OCI-M2 (cell line): Measurements from ENCODE around the gene FKBP2.

Source experiments
- DNase-seq: peaks from one replicate; lab custom pipeline; 2025; ENCODE audit not compliant: unreplicated experiment; lab: John Stamatoyannopoulos, UW

FKBP2 gene

GRCh38 chr11:64263021-64263946, 22.4 kb downstream of the FKBP2 start:
- DNase-seq, result no peak

GRCh38 chr11:64263947-64264317, 23.0 kb downstream of the FKBP2 start:
- DNase-seq, result no peak

DNA sequence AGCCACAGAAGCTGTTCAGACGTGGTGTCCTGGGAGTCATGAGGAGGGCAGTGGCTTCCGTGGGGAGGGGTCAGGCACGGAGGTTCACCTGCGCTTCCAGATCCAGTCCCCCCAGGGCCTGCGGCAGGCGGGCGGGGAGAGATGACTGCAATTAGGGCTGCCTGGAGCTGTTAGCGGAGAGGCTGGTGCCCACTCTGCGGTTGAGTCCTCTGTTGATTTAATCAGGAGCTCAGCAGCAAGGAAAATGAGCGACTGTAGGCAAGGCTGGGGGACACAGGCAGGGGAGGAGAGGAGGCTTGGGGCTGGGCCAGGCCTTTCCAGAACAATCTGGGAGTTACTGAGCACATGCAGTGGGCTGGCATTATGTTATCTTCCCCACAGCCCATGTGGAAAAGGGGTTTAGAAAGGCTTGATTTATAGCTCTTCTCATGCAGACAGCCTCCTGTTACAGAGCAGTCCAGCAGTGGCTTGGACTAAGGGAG, 23.5 kb downstream of the FKBP2 start:
- no peak for DNase-seq

DNA sequence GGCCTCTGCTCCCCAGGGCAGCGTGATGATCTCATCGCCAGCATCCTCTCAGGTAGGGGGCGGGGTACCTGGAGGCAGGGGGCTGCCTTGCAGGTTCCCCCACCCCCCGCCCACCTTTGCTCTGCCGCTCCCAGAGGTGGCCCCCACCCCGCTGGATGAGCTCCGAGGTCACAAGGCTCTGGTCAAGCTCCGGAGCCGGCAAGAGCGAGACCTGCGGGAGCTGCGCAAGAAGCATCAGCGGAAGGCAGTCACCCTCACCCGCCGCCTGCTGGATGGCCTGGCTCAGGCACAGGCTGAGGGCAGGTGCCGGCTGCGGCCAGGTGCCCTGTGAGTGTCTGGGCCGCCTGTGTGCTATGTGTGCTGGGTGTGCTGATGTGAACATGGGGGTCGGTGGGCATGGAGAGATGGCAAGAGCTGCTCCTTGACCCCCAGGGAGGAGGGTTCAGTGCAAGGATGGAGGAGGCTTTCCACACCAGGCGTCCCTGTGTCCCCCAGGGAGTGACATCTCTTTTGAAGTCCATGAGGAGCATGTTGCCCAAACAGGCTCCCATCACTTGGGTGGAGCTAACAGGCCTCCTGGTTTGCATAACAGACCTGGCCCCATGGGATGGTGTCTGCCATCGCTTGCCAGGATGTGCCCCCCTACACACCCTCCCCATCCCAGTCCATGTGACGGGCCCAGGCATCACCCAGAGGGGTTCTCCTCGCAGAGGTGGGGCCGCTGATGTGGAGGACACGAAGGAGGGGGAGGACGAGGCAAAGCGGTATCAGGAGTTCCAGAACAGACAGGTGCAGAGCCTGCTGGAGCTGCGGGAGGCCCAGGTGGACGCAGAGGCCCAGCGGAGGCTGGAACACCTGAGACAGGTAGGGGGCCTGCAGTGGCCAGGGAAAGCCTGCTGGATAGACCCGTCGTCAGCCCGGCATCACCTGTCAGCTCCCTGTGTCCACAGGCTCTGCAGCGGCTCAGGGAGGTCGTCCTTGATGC, 24.6 kb downstream of the FKBP2 start:
- DNase-seq, result no peak

GRCh38 chr11:64266339-64266738, 25.4 kb downstream of the FKBP2 start:
- DNase-seq, result no peak

- no peak for DNase-seq
Measured at GRCh38 chr11:64267207-64267945, 26.5 kb downstream of the FKBP2 start.

DNA sequence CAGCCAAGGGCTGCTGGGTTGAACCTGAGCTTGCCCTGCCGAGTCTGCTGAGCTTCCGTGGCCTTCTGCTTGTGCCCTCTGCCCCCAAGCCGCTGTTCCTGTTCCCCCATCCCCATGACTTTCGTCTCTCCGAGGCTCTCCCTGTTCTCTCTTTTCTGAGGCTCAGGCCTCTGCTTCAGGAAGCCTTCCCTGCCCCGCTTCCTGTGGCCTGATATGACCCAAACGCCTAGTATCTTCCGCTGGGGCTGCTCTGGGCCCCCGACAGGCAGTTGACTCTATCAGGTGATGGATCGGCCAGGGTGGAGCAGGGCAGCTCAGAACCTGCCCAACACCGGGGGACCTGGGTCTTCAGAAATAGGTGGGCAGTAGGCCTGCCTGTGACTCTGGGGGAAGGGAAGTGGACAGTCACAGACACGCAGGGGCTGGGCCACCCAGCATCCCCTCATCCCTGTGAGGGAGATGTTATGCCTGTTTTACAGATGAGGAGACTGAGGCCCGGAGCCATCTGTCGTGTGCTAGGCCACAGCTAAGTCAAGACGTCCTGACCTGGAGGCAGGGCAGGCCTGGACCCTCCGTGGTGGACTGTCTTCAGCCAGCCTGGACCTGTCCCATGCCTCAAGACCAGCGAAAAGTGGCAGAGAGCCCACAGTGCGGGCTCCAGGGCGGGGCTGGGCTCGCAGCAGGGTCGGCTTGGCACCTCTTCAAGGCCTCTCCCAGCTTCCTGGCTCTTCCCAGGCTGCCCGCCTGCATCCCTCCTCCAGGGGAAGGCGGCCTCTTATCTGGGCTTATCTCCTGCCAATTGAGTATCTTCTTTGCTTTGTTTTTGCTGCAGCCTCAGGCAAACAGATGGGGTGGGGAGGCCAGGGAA, 27.4 kb downstream of the FKBP2 start:
- no peak for DNase-seq

- no peak for DNase-seq
Measured at GRCh38 chr11:64268893-64269539, 28.1 kb downstream of the FKBP2 start.

GRCh38 chr11:64269540-64270220, 28.8 kb downstream of the FKBP2 start:
- peak; percentile 76 for DNase-seq

DNA sequence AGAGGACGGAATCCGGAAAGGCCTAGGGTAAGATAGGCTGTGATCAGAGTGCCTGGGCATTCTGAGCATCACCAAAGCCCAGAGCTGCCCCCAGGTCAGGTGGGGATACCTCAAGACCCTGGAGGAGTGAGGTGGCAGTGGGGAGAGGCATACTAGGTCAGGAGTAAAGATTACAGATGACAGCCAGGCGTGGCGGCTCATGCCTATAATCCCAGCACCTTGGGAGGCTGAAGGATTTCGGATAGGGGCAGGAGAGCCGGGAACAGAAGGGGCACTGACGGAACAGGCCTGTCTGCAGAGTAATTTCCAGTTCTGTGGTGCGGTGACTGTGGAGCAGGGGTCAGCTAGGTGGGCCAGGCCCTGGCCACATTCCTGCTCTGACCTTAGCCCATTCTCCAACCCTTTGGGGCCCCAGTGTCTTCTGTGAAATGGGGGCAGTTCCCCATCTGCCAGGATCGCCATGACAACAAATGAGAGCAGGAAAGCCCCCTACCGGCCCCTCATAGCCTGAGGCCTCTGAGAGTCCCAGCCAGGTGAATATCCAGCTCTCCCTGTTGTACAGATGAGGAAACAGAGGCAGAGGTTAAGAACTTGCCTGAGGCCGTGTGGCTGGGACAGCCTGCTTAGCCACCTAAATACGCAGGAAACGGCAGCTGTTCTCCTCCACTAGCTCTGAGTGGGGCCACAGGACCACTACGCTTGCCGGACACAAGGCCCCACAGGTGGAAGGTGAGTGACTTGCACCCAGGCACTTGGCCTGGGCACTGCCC, 34.3 kb downstream of the FKBP2 start:
- no peak for DNase-seq

- no peak for DNase-seq
Measured at GRCh38 chr11:64275841-64276240, 34.9 kb downstream of the FKBP2 start.

DNA sequence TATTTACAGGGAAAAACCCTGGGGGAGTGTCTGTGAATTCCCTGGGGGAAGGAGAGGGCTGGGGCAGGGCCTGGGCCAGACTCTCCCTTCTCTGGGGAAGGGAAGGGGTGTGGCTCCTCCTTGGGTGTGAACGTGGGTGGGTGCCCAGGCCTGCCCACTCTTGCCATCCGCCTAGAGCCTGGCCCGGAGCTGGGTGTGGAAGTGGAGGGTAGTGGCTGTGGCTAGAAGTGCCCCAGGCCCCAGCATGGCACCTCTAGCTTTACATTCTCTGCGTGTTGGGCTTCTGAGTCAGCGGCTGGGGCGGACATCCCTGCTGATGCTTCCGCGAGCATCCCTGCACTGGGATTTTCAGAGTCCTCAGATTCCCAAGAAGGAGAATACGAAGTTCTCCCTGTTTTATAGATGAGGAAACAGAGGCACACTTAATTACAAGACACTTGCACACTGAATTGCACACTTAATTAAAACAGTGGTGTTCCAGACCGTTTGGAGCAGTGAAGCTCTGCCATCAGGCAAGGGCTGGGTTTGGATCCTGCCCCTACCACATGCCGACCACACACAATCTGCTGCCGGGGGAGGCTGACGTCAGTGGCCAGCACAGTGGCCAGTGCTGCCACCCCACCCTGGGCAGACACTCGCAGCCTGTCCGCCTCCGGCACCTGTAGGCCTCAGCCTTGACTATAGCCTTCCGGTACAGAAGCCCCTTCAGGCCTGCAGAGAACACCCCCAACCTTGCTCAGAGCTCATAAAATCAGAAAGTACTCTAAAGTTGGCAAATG, 35.9 kb downstream of the FKBP2 start:
- no peak for DNase-seq

GRCh38 chr11:64278576-64279190, 37.8 kb downstream of the FKBP2 start:
- no peak for DNase-seq

DNA sequence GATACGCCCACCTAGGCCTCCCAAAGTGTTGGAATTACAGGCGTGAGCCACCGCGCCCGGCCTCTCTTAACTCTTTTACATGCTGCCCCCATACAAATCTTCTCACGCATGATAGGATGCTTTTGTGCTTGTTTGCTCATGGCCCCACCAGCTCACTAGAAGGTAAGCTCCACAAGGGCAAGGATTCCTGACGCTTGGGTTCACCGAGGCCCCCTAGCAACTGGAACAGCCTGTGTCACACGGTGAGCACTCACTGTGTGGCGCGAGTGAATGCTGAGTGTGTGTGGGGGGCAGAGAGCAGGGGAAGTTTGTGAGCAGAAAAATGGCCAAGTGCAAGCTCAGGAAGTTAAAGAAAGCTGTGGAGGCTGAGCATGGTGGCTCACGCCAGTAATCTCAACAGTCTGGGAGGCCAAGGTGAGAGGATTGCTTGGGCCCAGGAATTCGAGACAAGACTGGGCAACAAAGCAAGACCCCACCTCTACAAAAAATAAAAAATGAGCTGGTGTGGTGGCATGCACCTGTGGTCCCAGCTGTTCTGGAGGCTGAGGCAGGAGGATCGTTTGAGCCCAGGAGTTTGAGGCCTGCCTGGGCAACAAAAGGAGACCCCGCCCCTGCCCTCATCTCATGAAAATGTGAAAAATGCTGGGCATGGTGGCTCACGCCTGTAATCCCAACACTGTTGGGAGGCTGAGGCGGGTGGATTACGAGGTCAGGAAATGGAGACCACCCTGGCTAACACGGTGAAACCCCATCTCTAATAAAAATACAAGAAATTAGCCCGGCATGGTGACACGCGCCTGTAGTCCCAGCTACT, 41.3 kb downstream of the FKBP2 start:
- no peak for DNase-seq

DNA sequence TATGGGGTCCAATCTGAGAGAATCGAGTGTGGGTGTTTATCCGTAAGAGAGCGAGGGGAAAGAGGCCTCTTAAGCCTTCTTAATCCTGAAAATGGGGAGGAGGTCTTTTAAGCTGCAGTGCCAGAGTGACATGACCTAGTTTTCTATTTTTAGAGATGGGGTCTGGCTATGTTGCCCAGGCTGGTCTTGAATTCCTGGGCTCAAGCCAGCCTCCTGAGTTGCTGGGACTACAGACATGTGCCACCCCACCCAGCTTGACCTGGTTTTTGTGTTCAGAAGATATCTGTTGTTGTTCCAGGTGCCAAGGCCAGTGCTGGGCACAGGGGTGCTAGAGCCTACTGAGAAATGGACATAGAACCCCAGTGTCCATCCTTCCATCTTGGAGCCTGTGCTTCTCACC, 42.2 kb downstream of the FKBP2 start:
- no peak for DNase-seq
